GM12878 (cell line): ENCODE measurements around the gene IL3RA. TPM values are rescaled to one million over a fixed set of nuclear protein-coding genes. Genes with fewer than 3 reads are reported as not detected.
A peak's percentile ranks its signal among the peaks of the same experiment; 100 is the strongest.

Source experiments
- BCL3 ChIP-seq: IDR thresholded peaks from 2 replicates; pipeline ENCODE4 v1.6.1; 2011; ENCODE audit warnings: borderline replicate concordance, low read depth, mild to moderate bottlenecking, moderate library complexity, low read length; ENCODE audit not compliant: insufficient read depth, poor library complexity, severe bottlenecking
- ETV6 ChIP-seq, 2 experiments: fragments of 450-650 bp in 1 of 2; IDR thresholded peaks in 1 of 2; conservative IDR thresholded peaks in 1 of 2; 2 replicates each; pipeline ENCODE4 v1.6.1; 2014; ENCODE audit warnings: antibody characterized with exemption in 1 of 2, borderline replicate concordance in 1 of 2, low read depth in 1 of 2, mild to moderate bottlenecking in 1 of 2, moderate library complexity in 1 of 2
- FOXK2 ChIP-seq: fragments of 450-650 bp; IDR thresholded peaks from 2 replicates; pipeline ENCODE4 v1.6.1; 2017; ENCODE audit warnings: mild to moderate bottlenecking, moderate library complexity
- HDAC6 ChIP-seq: fragments of 200-600 bp; sonication (generic); IDR thresholded peaks from one replicate; pipeline ENCODE4 v1.8.0; 2017; ENCODE audit warnings: antibody characterized with exemption; ENCODE audit not compliant: unreplicated experiment
- HDGF ChIP-seq: fragments of 450-650 bp; IDR thresholded peaks from 2 replicates; pipeline ENCODE4 v1.6.1; 2016; ENCODE audit warnings: antibody characterized with exemption
- KDM1A ChIP-seq: fragments of 200-600 bp; sonication (generic); IDR thresholded peaks from 2 replicates; pipeline ENCODE4 v1.6.1; 2016; ENCODE audit warnings: borderline replicate concordance
- MLLT1 ChIP-seq: fragments of 450-650 bp; IDR thresholded peaks from 2 replicates; pipeline ENCODE4 v1.6.1; 2016; ENCODE audit warnings: mild to moderate bottlenecking
- MTA3 ChIP-seq: IDR thresholded peaks from 2 replicates; pipeline ENCODE4 v1.6.1; 2012; ENCODE audit warnings: low read length, inconsistent platforms, borderline replicate concordance
- NBN ChIP-seq: fragments of 450-650 bp; IDR thresholded peaks from 2 replicates; pipeline ENCODE4 v1.6.1; 2016
- RELA ChIP-seq: fragments of 450-650 bp; IDR thresholded peaks from 2 replicates; pipeline ENCODE4 v1.8.0; 2014; ENCODE audit warnings: borderline replicate concordance; ENCODE audit not compliant: partially characterized antibody
- SIN3A ChIP-seq: IDR thresholded peaks from 2 replicates; pipeline ENCODE4 v1.6.1; 2012; ENCODE audit warnings: low read depth, low read length, improper control_type of control experiment
- SMC3 ChIP-seq: IDR thresholded peaks from 2 replicates; pipeline ENCODE4 v1.6.1; 2011; ENCODE audit warnings: low read length, improper control_type of control experiment, borderline replicate concordance
- TBL1XR1 ChIP-seq: IDR thresholded peaks from 2 replicates; pipeline ENCODE4 v1.6.1; 2012; ENCODE audit warnings: low read depth, low read length, improper control_type of control experiment
- TCF12 ChIP-seq: IDR thresholded peaks from 2 replicates; pipeline ENCODE4 v1.6.1; 2011; ENCODE audit warnings: low read depth, mild to moderate bottlenecking, low read length
- YBX1 ChIP-seq: fragments of 450-650 bp; IDR thresholded peaks from 2 replicates; pipeline ENCODE4 v1.6.1; 2016; ENCODE audit warnings: antibody characterized with exemption
- YY1 ChIP-seq: IDR thresholded peaks from 2 replicates; pipeline ENCODE4 v1.6.1; 2011; ENCODE audit warnings: low read depth, mild to moderate bottlenecking, low read length
- ZNF384 ChIP-seq: IDR thresholded peaks from 2 replicates; pipeline ENCODE4 v1.6.1; 2012; ENCODE audit warnings: low read depth, mild to moderate bottlenecking, low read length, improper control_type of control experiment, borderline replicate concordance
- polyA plus RNA-seq, 11 experiments: library from polyadenylated mRNA; depleted of rRNA in 4 of 11; unstranded in 6 of 11; stranded (reverse) in 5 of 11; fragments of >200 nt; fragmentation: Nextera tagmentation in 4 of 11; fragmentation: Illumina TruSeq in 1 of 11; extraction: Ambion mirVana in 4 of 11; extraction: Trizol in 1 of 11; gene quantifications; 1 replicate in 1 of 11; 2 replicates in 10 of 11; pipeline versions ENCODE4 v1.2.1 to v1.2.3, GENCODE V29; 2011 to 2016; ENCODE audit warnings: inconsistent platforms in 2 of 11, missing spikeins in 2 of 11, low read depth in 1 of 11
- total RNA-seq, 4 experiments: library from RNA; depleted of rRNA in 3 of 4; stranded (reverse); fragments of >200 nt in 3 of 4; fragmentation: Illumina TruSeq in 1 of 4; extraction: Trizol in 1 of 4; gene quantifications; 2 replicates each; pipeline versions ENCODE4 v1.2.1 to v1.2.3, GENCODE V29; 2013 to 2021
- TF ChIP-seq, protein P1 (sequence below): fragments of 450-650 bp; formaldehyde crosslinking; IDR thresholded peaks from 2 replicates; pipeline ENCODE4 v1.5.0; 2022; ENCODE audit warnings: mild to moderate bottlenecking, missing genetic modification characterization
- TF ChIP-seq, protein P2 (sequence below), 3 experiments: IDR thresholded peaks in 2 of 3; conservative IDR thresholded peaks in 1 of 3; 2 replicates each; pipeline ENCODE4 v1.5.1; 2011; ENCODE audit warnings: low read depth in 3 of 3, low read length in 3 of 3, mild to moderate bottlenecking in 3 of 3, control low read depth in 2 of 3, moderate library complexity in 2 of 3, inconsistent platforms in 1 of 3, mixed read lengths in 1 of 3; ENCODE audit not compliant: control insufficient read depth in 2 of 3, insufficient read depth in 1 of 3; ENCODE audit errors: extremely low read depth in 1 of 3
- TF ChIP-seq, protein P3 (sequence below): fragments of 450-650 bp; IDR thresholded peaks from 2 replicates; pipeline ENCODE4 v1.6.1; 2017; ENCODE audit warnings: low read depth, mild to moderate bottlenecking, moderate library complexity

Gene IL3RA
- total and polyA plus RNA-seq, 10 of the 15 experiments (the other 5 are each of a cell fraction or from before 2014, with no cell fraction given): 2.1 to 31.1 (median 17.9) TPM

- TF ChIP-seq, protein P1, sequence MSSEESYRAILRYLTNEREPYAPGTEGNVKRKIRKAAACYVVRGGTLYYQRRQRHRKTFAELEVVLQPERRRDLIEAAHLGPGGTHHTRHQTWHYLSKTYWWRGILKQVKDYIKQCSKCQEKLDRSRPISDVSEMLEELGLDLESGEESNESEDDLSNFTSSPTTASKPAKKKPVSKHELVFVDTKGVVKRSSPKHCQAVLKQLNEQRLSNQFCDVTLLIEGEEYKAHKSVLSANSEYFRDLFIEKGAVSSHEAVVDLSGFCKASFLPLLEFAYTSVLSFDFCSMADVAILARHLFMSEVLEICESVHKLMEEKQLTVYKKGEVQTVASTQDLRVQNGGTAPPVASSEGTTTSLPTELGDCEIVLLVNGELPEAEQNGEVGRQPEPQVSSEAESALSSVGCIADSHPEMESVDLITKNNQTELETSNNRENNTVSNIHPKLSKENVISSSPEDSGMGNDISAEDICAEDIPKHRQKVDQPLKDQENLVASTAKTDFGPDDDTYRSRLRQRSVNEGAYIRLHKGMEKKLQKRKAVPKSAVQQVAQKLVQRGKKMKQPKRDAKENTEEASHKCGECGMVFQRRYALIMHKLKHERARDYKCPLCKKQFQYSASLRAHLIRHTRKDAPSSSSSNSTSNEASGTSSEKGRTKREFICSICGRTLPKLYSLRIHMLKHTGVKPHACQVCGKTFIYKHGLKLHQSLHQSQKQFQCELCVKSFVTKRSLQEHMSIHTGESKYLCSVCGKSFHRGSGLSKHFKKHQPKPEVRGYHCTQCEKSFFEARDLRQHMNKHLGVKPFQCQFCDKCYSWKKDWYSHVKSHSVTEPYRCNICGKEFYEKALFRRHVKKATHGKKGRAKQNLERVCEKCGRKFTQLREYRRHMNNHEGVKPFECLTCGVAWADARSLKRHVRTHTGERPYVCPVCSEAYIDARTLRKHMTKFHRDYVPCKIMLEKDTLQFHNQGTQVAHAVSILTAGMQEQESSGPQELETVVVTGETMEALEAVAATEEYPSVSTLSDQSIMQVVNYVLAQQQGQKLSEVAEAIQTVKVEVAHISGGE (CRISPR knock-in tag): no peak
- TF ChIP-seq, protein P2, sequence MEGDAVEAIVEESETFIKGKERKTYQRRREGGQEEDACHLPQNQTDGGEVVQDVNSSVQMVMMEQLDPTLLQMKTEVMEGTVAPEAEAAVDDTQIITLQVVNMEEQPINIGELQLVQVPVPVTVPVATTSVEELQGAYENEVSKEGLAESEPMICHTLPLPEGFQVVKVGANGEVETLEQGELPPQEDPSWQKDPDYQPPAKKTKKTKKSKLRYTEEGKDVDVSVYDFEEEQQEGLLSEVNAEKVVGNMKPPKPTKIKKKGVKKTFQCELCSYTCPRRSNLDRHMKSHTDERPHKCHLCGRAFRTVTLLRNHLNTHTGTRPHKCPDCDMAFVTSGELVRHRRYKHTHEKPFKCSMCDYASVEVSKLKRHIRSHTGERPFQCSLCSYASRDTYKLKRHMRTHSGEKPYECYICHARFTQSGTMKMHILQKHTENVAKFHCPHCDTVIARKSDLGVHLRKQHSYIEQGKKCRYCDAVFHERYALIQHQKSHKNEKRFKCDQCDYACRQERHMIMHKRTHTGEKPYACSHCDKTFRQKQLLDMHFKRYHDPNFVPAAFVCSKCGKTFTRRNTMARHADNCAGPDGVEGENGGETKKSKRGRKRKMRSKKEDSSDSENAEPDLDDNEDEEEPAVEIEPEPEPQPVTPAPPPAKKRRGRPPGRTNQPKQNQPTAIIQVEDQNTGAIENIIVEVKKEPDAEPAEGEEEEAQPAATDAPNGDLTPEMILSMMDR (IDR thresholded peaks at IDR 0.05 in 2 of 3, conservative IDR thresholded peaks at IDR 0.05 in 1 of 3; ENCODE audit: control insufficient read depth in 2 of 3, extremely low read depth in 1 of 3, insufficient read depth in 1 of 3, low read depth in 3 of 3, low read length in 3 of 3): no peak
- no peak for TF ChIP-seq ETV6 (conservative IDR thresholded peaks at IDR 0.05 in 1 of 2, IDR thresholded peaks at IDR 0.05 in 1 of 2; ENCODE audit: borderline replicate concordance in 1 of 2, low read depth in 1 of 2)
- TF ChIP-seq RELA: peak; percentile 99
- TF ChIP-seq NBN: peak; percentile 45; the same call in 1 of the 2 replicates
- no peak for TF ChIP-seq MTA3
- no peak for TF ChIP-seq HDAC6
- no peak for TF ChIP-seq KDM1A
- TF ChIP-seq SIN3A: no peak
- no peak for TF ChIP-seq YY1
- no peak for TF ChIP-seq FOXK2
- no peak for TF ChIP-seq HDGF
- no peak for TF ChIP-seq MLLT1
- TF ChIP-seq, protein P3, sequence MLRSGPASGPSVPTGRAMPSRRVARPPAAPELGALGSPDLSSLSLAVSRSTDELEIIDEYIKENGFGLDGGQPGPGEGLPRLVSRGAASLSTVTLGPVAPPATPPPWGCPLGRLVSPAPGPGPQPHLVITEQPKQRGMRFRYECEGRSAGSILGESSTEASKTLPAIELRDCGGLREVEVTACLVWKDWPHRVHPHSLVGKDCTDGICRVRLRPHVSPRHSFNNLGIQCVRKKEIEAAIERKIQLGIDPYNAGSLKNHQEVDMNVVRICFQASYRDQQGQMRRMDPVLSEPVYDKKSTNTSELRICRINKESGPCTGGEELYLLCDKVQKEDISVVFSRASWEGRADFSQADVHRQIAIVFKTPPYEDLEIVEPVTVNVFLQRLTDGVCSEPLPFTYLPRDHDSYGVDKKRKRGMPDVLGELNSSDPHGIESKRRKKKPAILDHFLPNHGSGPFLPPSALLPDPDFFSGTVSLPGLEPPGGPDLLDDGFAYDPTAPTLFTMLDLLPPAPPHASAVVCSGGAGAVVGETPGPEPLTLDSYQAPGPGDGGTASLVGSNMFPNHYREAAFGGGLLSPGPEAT: peak; percentile 89
- peak; percentile 46; the same call in 1 of the 2 replicates for TF ChIP-seq TBL1XR1
- TF ChIP-seq ZNF384: peak; percentile 86
- no peak for TF ChIP-seq YBX1
- TF ChIP-seq BCL3: peak; percentile 86
- TF ChIP-seq SMC3: no peak
- TF ChIP-seq TCF12: peak; percentile 82
Measured at GRCh38 chrX:1327651-1328304, 8.8 kb upstream of the IL3RA start (continued).
